ENCODE data around the gene CACNA1E. TPM values are rescaled to one million over a fixed set of nuclear protein-coding genes. Genes with fewer than 3 reads are reported as not detected.

CACNA1E gene
- total RNA-seq, 1 donor from 2014 or later, result 2.1 TPM

DNA sequence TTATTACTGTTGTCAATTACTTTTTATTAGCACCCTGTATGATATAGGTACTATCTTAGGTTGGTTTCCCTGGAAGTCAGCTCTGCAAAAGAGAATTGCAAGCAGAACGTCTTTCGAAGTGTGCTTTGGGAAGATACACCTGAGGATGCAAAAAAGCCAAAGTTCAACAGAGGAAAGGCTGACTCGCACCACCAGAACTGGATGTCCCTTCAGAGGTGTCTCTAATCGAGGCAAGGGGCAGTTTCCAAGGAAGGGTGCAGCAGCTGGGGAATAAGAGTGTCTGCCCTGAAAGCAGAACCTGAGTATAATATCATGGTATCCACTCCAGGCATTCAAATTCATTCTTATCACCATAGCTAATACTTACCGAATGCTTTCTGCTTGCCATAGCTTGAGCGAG lies 149.6 kb downstream of the CACNA1E start:
- no peak for DNase-seq (ENCODE audit: extremely low spot score, unreplicated experiment)
- Mint-ChIP-seq H3K27ac (no peak overlapping the region), H3K36me3 (no peaks in the 10 kb centered on the region), H3K4me3 (no peak overlapping the region), H3K9me3 (no peaks in the 10 kb centered on the region), H3K4me1 (ENCODE audit: unreplicated experiment) (no peaks in the 10 kb centered on the region), H3K27me3 (peaks cover 40% of the 10 kb centered on the region)
- no peak for TF ChIP-seq CTCF (conservative IDR thresholded peaks at IDR 0.05)

DNA sequence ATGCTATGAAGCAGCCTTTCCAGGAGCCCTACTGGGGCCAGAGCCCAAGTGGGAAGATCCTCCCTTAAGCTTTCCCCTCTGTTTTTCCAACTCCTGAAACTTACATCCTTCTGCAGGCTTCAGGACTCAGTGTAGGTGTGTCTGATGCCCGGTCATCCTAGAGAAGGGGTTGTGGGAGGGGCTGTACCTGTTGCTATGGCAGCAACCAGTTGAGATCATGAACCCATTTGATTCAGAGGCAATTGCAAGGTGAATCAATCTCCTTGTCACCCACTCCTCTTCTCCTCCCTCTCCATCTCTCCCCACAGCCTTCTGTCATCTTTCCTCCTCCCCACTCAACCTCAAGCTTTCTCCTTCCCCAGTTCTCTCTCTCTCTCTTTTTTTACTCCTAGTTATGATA lies 151.8 kb downstream of the CACNA1E start:
- H3K27me3 Mint-ChIP-seq, result peaks cover 48% of the 10 kb centered on the region
- peaks cover 5% of the 10 kb centered on the region for H3K9me3 Mint-ChIP-seq
- no peak overlapping the region for H3K27ac Mint-ChIP-seq
- no peaks in the 10 kb centered on the region for H3K4me1 Mint-ChIP-seq (ENCODE audit: unreplicated experiment)
- TF ChIP-seq CTCF (conservative IDR thresholded peaks at IDR 0.05), result no peak
- DNase-seq (ENCODE audit: extremely low spot score, unreplicated experiment), result no peak
- no peak overlapping the region for H3K4me3 Mint-ChIP-seq
- no peaks in the 10 kb centered on the region for H3K36me3 Mint-ChIP-seq

DNA sequence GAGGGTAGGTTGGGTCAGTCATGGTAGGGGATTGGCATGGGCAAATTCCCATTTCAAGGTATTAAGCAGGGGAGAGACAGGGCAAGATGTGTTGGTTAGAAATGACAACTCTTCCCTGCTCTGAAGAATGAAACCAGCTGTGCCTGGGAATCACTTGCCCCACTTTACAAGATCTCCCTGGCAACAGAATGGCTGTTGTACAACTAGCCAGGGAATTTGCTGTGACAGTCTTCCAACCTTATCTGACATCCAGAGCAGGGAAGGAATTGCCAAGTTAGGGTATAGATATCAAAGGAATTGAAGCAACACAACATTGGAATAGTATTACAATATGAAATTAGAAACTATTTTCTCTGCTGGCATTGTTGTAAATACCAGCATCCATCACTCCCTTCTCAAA lies 154.7 kb downstream of the CACNA1E start:
- TF ChIP-seq CTCF (conservative IDR thresholded peaks at IDR 0.05), result no peak
- H3K27me3 Mint-ChIP-seq, result peaks cover 53% of the 10 kb centered on the region
- no peaks in the 10 kb centered on the region for H3K36me3 Mint-ChIP-seq
- H3K9me3 Mint-ChIP-seq, result peaks cover 5% of the 10 kb centered on the region
- H3K4me1 Mint-ChIP-seq (ENCODE audit: unreplicated experiment), result peaks cover 3% of the 10 kb centered on the region
- no peak for DNase-seq (ENCODE audit: extremely low spot score, unreplicated experiment)
- no peak overlapping the region for H3K27ac Mint-ChIP-seq
- H3K4me3 Mint-ChIP-seq, result no peak overlapping the region

GRCh38 chr1:181640956-181641355 lies 157.6 kb downstream of the CACNA1E start:
- no peak for TF ChIP-seq CTCF (conservative IDR thresholded peaks at IDR 0.05)
- no peak overlapping the region for H3K27ac Mint-ChIP-seq
- H3K36me3 Mint-ChIP-seq, result no peaks in the 10 kb centered on the region
- H3K27me3 Mint-ChIP-seq, result peaks cover 36% of the 10 kb centered on the region
- H3K4me3 Mint-ChIP-seq, result no peak overlapping the region
- peaks cover 3% of the 10 kb centered on the region for H3K4me1 Mint-ChIP-seq (ENCODE audit: unreplicated experiment)
- no peak for DNase-seq (ENCODE audit: extremely low spot score, unreplicated experiment)
- peaks cover 5% of the 10 kb centered on the region for H3K9me3 Mint-ChIP-seq

DNA sequence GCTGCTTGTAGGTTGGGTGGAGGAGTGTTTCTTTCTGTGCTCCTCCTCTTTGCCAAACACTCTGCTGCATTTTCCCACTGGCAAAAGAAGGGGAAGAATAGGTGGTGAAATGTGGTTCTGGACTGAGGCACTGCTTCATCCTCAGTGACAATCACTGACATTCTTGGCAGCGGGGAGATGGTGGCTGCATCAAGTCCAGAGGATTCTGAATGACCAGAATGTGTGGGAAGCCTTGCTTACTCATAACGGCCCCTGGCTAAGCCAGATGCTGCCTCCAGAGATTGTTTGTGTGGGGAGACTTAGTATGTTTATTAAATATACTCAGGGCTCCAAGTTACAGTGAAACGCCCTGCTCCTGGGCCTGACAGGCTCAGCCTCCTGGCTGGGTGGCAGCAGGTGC lies 160.3 kb downstream of the CACNA1E start:
- DNase-seq (ENCODE audit: extremely low spot score, unreplicated experiment), result no peak
- peaks cover 28% of the 10 kb centered on the region for H3K27me3 Mint-ChIP-seq
- H3K27ac Mint-ChIP-seq, result no peak overlapping the region
- TF ChIP-seq CTCF (conservative IDR thresholded peaks at IDR 0.05), result no peak
- H3K36me3 Mint-ChIP-seq, result no peaks in the 10 kb centered on the region
- H3K9me3 Mint-ChIP-seq, result peaks cover 10% of the 10 kb centered on the region
- H3K4me3 Mint-ChIP-seq, result no peak overlapping the region
- peaks cover 7% of the 10 kb centered on the region for H3K4me1 Mint-ChIP-seq (ENCODE audit: unreplicated experiment)

GRCh38 chr1:181645171-181645570 lies 161.9 kb downstream of the CACNA1E start:
- Mint-ChIP-seq H3K4me1 (ENCODE audit: unreplicated experiment) (peaks cover 7% of the 10 kb centered on the region), H3K27me3 (peaks cover 19% of the 10 kb centered on the region), H3K4me3 (no peak overlapping the region)

More at GRCh38 chr1:181645171-181645570, 161.9 kb downstream of the CACNA1E start:
- no peak for DNase-seq (ENCODE audit: extremely low spot score, unreplicated experiment)
- no peak for TF ChIP-seq CTCF (conservative IDR thresholded peaks at IDR 0.05)
- Mint-ChIP-seq H3K27ac (no peak overlapping the region), H3K36me3 (no peaks in the 10 kb centered on the region), H3K9me3 (peaks cover 4% of the 10 kb centered on the region)
